SK-N-SH (cell line): ENCODE data around the gene RBM19. TPM values are rescaled to one million over a fixed set of nuclear protein-coding genes. Genes with fewer than 3 reads are reported as not detected.

Experiments used
- CTCF ChIA-PET: fragments of 300-600, 350-600 bp; formaldehyde crosslinking; extraction: SDS; loops from one replicate; lab custom pipeline; 2021; lab: Yijun Ruan, JAX
- POLR2A ChIA-PET: fragments of 350-600 bp; sonication (Branson Sonifier 250); formaldehyde crosslinking; extraction: SDS; loops from one replicate; lab custom pipeline; 2020; ENCODE audit warnings: antibody characterized with exemption, inconsistent platforms; lab: Yijun Ruan, JAX
- DNase-seq: peaks from one replicate; pipeline ENCODE4 v3.0.0; 2012
- H2AFZ ChIP-seq: fragments of 200-600 bp; sonication (generic); 2 replicates; pipeline ENCODE4 v1.8.1; 2016; ENCODE audit warnings: antibody characterized with exemption, mild to moderate bottlenecking, low read depth
- H3F3A ChIP-seq: fragments of 200-600 bp; sonication (generic); replicated peaks from 2 replicates; pipeline ENCODE3; 2016; ENCODE audit warnings: antibody characterized with exemption, mild to moderate bottlenecking; ENCODE audit not compliant: insufficient read depth
- H3K27ac ChIP-seq, 2 experiments: fragments of 200-500 bp in 1 of 2; fragments of 200-600 bp in 1 of 2; sonication (Bioruptor generic) in 1 of 2; sonication (generic), shearing (Covaris generic) in 1 of 2; 2 replicates each; pipeline versions ENCODE4 v1.5.1 to v1.6.1; 2014 to 2016; ENCODE audit warnings: low read depth in 2 of 2, inconsistent platforms in 1 of 2, low read length in 1 of 2, mild to moderate bottlenecking in 1 of 2, mixed read lengths in 1 of 2
- H3K27me3 ChIP-seq: fragments of 200-600 bp; sonication (generic), shearing (Covaris generic); 2 replicates; pipeline ENCODE4 v1.6.1; 2016; ENCODE audit warnings: mixed run types; ENCODE audit not compliant: insufficient read depth
- H3K36me3 ChIP-seq, 2 experiments: fragments of 200-500 bp in 1 of 2; fragments of 200-600 bp in 1 of 2; sonication (Bioruptor generic) in 1 of 2; sonication (generic) in 1 of 2; replicated peaks in 1 of 2; 2 replicates each; pipeline versions ENCODE3 to v1.5.1; 2014 to 2016; ENCODE audit warnings: low read length in 1 of 2, mild to moderate bottlenecking in 1 of 2; ENCODE audit not compliant: insufficient read depth in 2 of 2, control insufficient read depth in 1 of 2
- H3K4me1 ChIP-seq, 2 experiments: fragments of 200-500 bp in 1 of 2; fragments of 200-600 bp in 1 of 2; sonication (Bioruptor generic) in 1 of 2; sonication (generic), shearing (Covaris generic) in 1 of 2; 2 replicates each; pipeline versions ENCODE4 v1.5.1 to v1.6.1; 2014 to 2016; ENCODE audit warnings: low read depth in 1 of 2, low read length in 1 of 2, mixed run types in 1 of 2; ENCODE audit not compliant: insufficient read depth in 2 of 2, control insufficient read depth in 1 of 2
- H3K4me2 ChIP-seq: fragments of 200-600 bp; sonication (generic), shearing (Covaris generic); 2 replicates; pipeline ENCODE4 v1.6.1; 2017; ENCODE audit warnings: mixed run types
- H3K4me3 ChIP-seq, 2 experiments: fragments of 200-500 bp in 1 of 2; fragments of 200-600 bp in 1 of 2; sonication (Bioruptor generic) in 1 of 2; sonication (generic), shearing (Covaris generic) in 1 of 2; 2 replicates each; pipeline versions ENCODE4 v1.5.1 to v1.8.1; 2014 to 2016; ENCODE audit warnings: low read depth in 2 of 2, inconsistent platforms in 1 of 2, low read length in 1 of 2, mild to moderate bottlenecking in 1 of 2, mixed read lengths in 1 of 2, moderate library complexity in 1 of 2
- H3K79me2 ChIP-seq: fragments of 200-600 bp; sonication (generic); 2 replicates; pipeline ENCODE4 v1.8.1; 2017; ENCODE audit warnings: mild to moderate bottlenecking; ENCODE audit not compliant: insufficient read depth
- H3K9ac ChIP-seq: fragments of 200-600 bp; sonication (generic); 2 replicates; pipeline ENCODE4 v1.6.1; 2017; ENCODE audit warnings: mixed run types
- H3K9me2 ChIP-seq: fragments of 200-600 bp; sonication (generic); 2 replicates; pipeline ENCODE4 v1.6.1; 2017; ENCODE audit warnings: mixed run types
- H3K9me3 ChIP-seq: fragments of 200-600 bp; sonication (generic); 2 replicates; pipeline ENCODE4 v1.6.1; 2017; ENCODE audit warnings: mixed run types, mild to moderate bottlenecking, moderate library complexity
- H4K20me1 ChIP-seq: fragments of 200-600 bp; sonication (generic); 2 replicates; pipeline ENCODE4 v1.6.1; 2017; ENCODE audit warnings: mild to moderate bottlenecking, mixed run types; ENCODE audit not compliant: insufficient read depth
- EZH2phosphoT487 ChIP-seq: fragments of 200-600 bp; sonication (generic); IDR thresholded peaks from 2 replicates; pipeline ENCODE4 v1.6.1; 2017; ENCODE audit warnings: low read depth, mixed run types, mild to moderate bottlenecking, antibody characterized with exemption, moderate library complexity, borderline replicate concordance
- FOSL2 ChIP-seq: IDR thresholded peaks from 2 replicates; pipeline ENCODE4 v1.4.0; 2012; ENCODE audit warnings: low read depth, mild to moderate bottlenecking, moderate library complexity, borderline replicate concordance
- FOXM1 ChIP-seq: IDR thresholded peaks from 2 replicates; pipeline ENCODE4 v1.4.0; 2012; ENCODE audit warnings: low read depth, mild to moderate bottlenecking
- GATA2 ChIP-seq: sonication (generic); formaldehyde crosslinking; IDR thresholded peaks from 2 replicates; pipeline ENCODE4 v1.5.0; 2020; ENCODE audit warnings: mild to moderate bottlenecking, missing genetic modification reagents
- IRF3 ChIP-seq: fragments of 150-350 bp; IDR thresholded peaks from 2 replicates; pipeline ENCODE4 v1.6.1; 2016; ENCODE audit warnings: mild to moderate bottlenecking, low read depth, low read length
- MEF2A ChIP-seq: IDR thresholded peaks from 2 replicates; pipeline ENCODE4 v1.4.0; 2012; ENCODE audit warnings: low read depth, borderline replicate concordance
- NRF1 ChIP-seq: IDR thresholded peaks from 2 replicates; pipeline ENCODE4 v1.6.1; 2012; ENCODE audit warnings: low read depth, mild to moderate bottlenecking, low read length
- PBX3 ChIP-seq: IDR thresholded peaks from 2 replicates; pipeline ENCODE4; 2012
- POLR2AphosphoS5 ChIP-seq: IDR thresholded peaks from 2 replicates; pipeline ENCODE4 v1.6.1; 2012; ENCODE audit warnings: low read depth, low read length
- RAD21 ChIP-seq: IDR thresholded peaks from 2 replicates; pipeline ENCODE4 v1.6.1; 2012; ENCODE audit warnings: mild to moderate bottlenecking, low read length
- RXRA ChIP-seq: IDR thresholded peaks from 2 replicates; pipeline ENCODE4 v1.4.0; 2012; ENCODE audit warnings: low read depth, mild to moderate bottlenecking, borderline replicate concordance
- SMC3 ChIP-seq: IDR thresholded peaks from 2 replicates; pipeline ENCODE4 v1.6.1; 2012; ENCODE audit warnings: low read depth, low read length, improper control_type of control experiment
- TAF1 ChIP-seq: IDR thresholded peaks from 2 replicates; pipeline ENCODE4 v1.6.1; 2012; ENCODE audit warnings: low read depth, mild to moderate bottlenecking, low read length, moderate library complexity, borderline replicate concordance
- YY1 ChIP-seq: IDR thresholded peaks from 2 replicates; pipeline ENCODE4 v1.4.0; 2012; ENCODE audit warnings: low read depth, mild to moderate bottlenecking
- WGBS: methylation state at CpG from one replicate; pipeline ENCODE4 v1.1.6; 2017; ENCODE audit warnings: low lambda C conversion rate; 5-methylcytosine and 5-hydroxymethylcytosine counted together
- polyA plus RNA-seq, 3 experiments: library from polyadenylated mRNA; depleted of rRNA; stranded (reverse); fragments of >200 nt; gene quantifications; 2 replicates each; pipeline ENCODE4 v1.2.3, GENCODE V29; 2012
- TF ChIP-seq, protein P1 (sequence below): fragments of 150-350 bp; IDR thresholded peaks from 2 replicates; pipeline ENCODE4 v1.6.1; 2017; ENCODE audit warnings: antibody characterized with exemption, low read length, low read depth, borderline replicate concordance

RBM19 gene
- polyA plus RNA-seq, 1 of the 3 experiments (the other 2 are of a cell fraction): 16.6 TPM

DNA sequence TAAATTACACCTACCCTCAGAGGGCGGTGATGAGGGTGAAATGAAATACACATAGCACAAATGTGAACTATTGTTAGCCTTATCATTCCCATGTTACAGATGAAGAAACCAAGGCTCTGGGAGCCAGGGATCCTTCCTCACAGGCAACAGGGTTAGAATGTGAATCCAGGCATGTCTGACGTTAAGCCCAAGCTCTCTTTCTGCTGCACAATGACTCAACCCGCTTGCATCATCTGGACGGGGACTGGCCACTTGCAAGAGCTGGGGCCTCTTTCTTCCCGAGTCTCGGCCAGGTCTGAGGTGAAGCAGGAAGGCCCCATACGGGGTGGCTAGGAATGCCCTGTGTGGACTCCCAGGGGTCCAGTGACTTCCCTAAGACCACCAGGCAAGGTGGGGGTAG, 105.2 kb downstream of the RBM19 start:
- DNase-seq: no peak
- TF ChIP-seq FOSL2 (peak; percentile 29; the same call in 1 of the 2 replicates), POLR2AphosphoS5 (no peak)
- TF ChIP-seq, all 33 proteins: peak for 1
- WGBS: 57% methylated on average over 7 of the region's 7 CpGs
- Histone ChIP-seq H3K27me3 (no peaks in the 10 kb centered on the region), H3K27ac (no peak overlapping the region), H4K20me1 (no peaks in the 10 kb centered on the region), H3K9ac (no peak overlapping the region), H3K9me3 (no peaks in the 10 kb centered on the region), H3F3A (no peaks in the 10 kb centered on the region), H2AFZ (no peak overlapping the region), H3K4me1 (no peaks in the 10 kb centered on the region; a peak in 1 of 4 replicates), H3K79me2 (no peaks in the 10 kb centered on the region), H3K4me3 (no peak overlapping the region), H3K4me2 (no peak overlapping the region), H3K36me3 (peaks cover 0 to 13% of the 10 kb centered on the region in 2 experiments), H3K9me2 (no peaks in the 10 kb centered on the region)
- POLR2A ChIA-PET: no interaction called here
- CTCF ChIA-PET: interaction anchor here (0.9 to 1.2 kb wide), 3 partner anchors 16 to 27 kb away, joined by 3 read pairs; no protein-coding TSS in a partner anchor

DNA sequence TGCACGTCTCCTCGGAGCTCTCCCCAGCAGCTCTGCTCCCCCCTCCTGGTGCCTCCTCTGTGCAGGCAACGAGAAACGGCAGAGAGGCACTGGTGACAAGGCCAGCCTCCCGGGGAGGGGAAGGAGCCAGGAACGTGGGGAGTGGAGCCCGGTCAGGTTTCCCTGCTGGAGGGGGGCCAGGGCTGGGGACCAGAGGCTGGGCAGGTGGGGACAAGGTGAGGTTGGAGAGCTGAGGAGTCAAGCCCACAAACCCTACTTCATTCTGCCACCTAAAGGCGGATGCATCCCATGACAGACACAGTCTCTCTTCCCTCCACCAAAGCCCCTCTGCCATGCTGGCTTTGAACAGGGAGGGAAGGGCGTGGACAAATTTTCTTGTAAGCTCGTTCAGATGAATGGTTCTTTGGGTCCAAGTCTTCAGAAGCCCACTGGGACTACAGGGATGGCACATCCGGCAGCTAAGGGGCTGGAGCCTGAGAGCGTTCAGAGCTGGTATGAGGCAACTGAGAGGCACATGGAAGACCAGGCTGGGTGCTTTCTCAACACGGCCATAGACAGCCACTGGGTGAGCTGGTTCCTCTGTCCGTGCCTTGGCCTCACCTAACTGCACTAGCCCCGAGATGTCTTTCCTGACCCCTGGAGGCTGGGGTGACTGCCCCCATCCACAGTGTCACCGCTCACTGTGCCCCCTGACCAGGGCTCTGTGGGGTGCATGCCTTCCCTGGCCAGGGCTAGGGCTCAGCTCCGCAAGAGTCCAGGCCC, 105.9 kb downstream of the RBM19 start:
- Histone ChIP-seq H3K27me3 (no peaks in the 10 kb centered on the region), H3K27ac (no peak overlapping the region), H3K79me2 (no peaks in the 10 kb centered on the region), H3K4me2 (no peak overlapping the region), H3K9me2 (no peaks in the 10 kb centered on the region)
- CTCF ChIA-PET: interaction anchor here (0.9 to 2.2 kb wide), 8 partner anchors 9 to 398 kb away, joined by 3 to 5 read pairs (median 3); no protein-coding TSS in a partner anchor
- DNase-seq: no peak
- 92% methylated on average over 8 of the region's 17 CpGs for WGBS
- TF ChIP-seq PBX3 (no peak), TAF1 (no peak), RAD21 (0 out of 2 replicates have a peak, but pooled peaks have one; percentile 31)
- TF ChIP-seq, all 33 proteins: peak for 1
- H3F3A ChIP-seq: no peaks in the 10 kb centered on the region
- H3K4me3 ChIP-seq: no peak overlapping the region
- H3K4me1 ChIP-seq: no peaks in the 10 kb centered on the region; a peak in 1 of 4 replicates
- H3K9ac ChIP-seq: no peak overlapping the region
- no peaks in the 10 kb centered on the region for H3K9me3 ChIP-seq
- H3K36me3 ChIP-seq: peaks cover 0 to 13% of the 10 kb centered on the region in 2 experiments
- no peaks in the 10 kb centered on the region for H4K20me1 ChIP-seq
- POLR2A ChIA-PET: no interaction called here
- no peak overlapping the region for H2AFZ ChIP-seq

- TF ChIP-seq NRF1: no peak
- no peak for TF ChIP-seq SMC3
- no peak for TF ChIP-seq IRF3
- TF ChIP-seq GATA2 (CRISPR knock-in tag): no peak
- no peak for TF ChIP-seq MEF2A
- no peak for TF ChIP-seq FOSL2
- TF ChIP-seq RXRA: no peak
- no peak for TF ChIP-seq FOXM1
- TF ChIP-seq YY1: no peak
- no peak for TF ChIP-seq EZH2phosphoT487
- TF ChIP-seq, protein P1, sequence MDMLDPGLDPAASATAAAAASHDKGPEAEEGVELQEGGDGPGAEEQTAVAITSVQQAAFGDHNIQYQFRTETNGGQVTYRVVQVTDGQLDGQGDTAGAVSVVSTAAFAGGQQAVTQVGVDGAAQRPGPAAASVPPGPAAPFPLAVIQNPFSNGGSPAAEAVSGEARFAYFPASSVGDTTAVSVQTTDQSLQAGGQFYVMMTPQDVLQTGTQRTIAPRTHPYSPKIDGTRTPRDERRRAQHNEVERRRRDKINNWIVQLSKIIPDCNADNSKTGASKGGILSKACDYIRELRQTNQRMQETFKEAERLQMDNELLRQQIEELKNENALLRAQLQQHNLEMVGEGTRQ: no peak
- 91% methylated on average over 7 of the region's 8 CpGs for WGBS
- Histone ChIP-seq H3K4me2 (no peak overlapping the region), H3F3A (no peaks in the 10 kb centered on the region), H2AFZ (no peak overlapping the region), H3K9me2 (no peaks in the 10 kb centered on the region), H3K4me1 (no peaks in the 10 kb centered on the region; a peak in 1 of 4 replicates), H3K79me2 (no peaks in the 10 kb centered on the region), H4K20me1 (no peaks in the 10 kb centered on the region), H3K4me3 (no peak overlapping the region), H3K36me3 (peaks cover 0 to 13% of the 10 kb centered on the region in 2 experiments), H3K27ac (no peak overlapping the region), H3K9me3 (no peaks in the 10 kb centered on the region), H3K9ac (no peak overlapping the region), H3K27me3 (no peaks in the 10 kb centered on the region)
- CTCF ChIA-PET: interaction anchor here (1.3 to 2.2 kb wide), 4 partner anchors 10 to 397 kb away, joined by 3 to 5 read pairs (median 4); no protein-coding TSS in a partner anchor
- POLR2A ChIA-PET: no interaction called here
- no peak for DNase-seq
Measured at GRCh38 chr12:113858841-113859386, 107.2 kb downstream of the RBM19 start.
